Esophagus squamous epithelium (tissue), 4 donors: Measurements from ENCODE around the gene SVOP.

Experiments
- CTCF ChIP-seq, 6 experiments: fragments of 450-650 bp in 4 of 6; fragments of 200-600 bp in 2 of 6; sonication (generic) in 2 of 6; IDR thresholded peaks; one replicate each; pipeline ENCODE4 v1.5.1; 2016 to 2019; ENCODE audit warnings: antibody characterized with exemption in 6 of 6, mild to moderate bottlenecking in 4 of 6, moderate library complexity in 4 of 6
- POLR2A ChIP-seq, 4 donors: fragments of 450-650 bp; IDR thresholded peaks; one replicate each; pipeline ENCODE4 v1.6.1; 2017; ENCODE audit warnings: antibody characterized with exemption in 4 of 4, mild to moderate bottlenecking in 4 of 4, moderate library complexity in 3 of 4

DNA sequence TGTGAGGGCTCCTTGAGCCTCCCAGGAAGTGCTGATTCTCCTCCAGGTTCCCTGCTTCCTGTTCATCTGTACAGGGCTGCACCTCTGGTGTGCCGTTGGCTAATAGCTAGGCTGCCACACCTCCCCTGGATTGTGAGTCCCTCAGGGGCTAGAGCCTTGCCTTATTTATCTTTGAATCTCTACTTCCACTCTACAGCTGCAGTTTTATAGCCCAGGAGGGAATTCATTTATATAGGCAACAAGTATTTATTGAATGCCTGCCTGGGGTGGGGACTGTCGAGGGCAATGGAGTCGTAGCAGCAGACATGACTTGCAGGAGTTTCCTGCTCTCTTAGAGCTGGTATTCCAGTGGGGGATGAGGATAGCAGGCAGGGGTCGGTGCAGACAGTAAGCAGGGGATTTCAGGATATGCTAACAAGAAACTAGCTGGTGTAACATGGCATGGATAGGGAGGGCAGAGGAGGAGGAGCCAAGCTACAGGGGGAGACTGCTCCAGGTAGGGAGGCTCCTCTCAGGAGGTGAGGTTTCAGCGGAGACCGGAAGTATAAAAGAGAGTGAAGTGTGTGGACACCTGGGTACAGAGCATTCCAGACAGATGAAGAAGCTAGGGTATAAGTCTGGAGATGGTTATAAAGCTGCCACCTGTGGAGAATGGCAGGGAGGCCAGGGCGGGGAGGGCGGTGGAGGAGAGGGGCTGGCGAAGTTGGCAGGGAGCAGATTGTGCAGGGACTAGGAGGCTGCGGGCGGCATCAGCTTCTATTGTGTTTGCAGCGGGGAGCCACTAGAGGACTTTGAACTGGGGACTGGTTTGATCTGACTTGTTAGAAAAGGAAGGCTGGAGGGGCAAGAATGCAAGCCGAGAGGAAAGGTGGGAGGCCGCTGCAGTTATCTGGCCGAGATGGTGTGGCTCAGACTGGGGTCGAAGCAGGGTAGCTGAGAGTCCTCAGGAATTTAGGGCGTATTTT is 48.7 kb upstream of the SVOP start:
- TF ChIP-seq CTCF (IDR thresholded peaks at IDR 0.05) = no peak
- TF ChIP-seq POLR2A (IDR thresholded peaks at IDR 0.05) = no peak
